ENCODE measurements around the gene SPATA46.

The SPATA46 gene

DNA sequence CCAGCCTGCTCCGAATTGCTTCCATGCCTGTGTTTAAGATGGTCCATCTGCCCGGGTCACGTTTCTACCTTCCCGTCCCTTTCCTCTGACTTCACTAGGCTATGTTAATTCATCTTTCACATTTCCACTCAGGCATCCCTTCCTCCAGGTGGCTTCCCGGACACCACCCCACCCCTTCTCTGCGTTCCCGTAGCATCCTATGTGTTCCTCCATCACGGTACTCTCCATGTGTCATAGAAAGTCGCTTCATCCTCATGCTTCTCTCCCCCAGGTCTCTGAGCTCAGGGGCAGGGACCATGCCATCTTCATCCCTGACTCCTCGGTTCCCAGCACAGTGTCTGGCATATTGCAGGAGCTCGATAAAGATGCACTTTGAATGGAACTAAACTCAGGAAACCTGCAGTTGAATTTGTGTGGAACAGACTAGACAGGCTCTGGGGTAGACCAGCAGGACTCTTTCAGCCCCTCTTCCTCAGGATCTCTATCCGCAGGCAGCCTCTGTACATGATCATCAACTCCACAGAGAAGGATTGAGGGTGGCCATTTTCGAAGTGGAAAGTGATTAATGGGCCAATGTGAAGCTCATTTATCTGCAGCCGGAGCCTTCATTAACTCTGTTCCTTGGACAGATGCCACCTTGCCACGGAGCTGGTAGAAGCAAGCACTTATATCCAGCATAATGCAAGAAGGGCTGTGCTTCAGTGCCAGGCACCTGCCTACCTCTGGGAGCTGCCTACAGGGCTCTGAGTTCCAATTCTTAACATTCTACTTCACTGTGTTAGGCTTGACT, 13.9 kb upstream of the SPATA46 start:
- Histone ChIP-seq H3K27ac (ENCODE audit: low read length) (no peak overlapping the region), H3K4me1 (ENCODE audit: low read length) (peaks cover 12% of the 10 kb centered on the region), H3K4me3 (ENCODE audit: low read length) (no peak overlapping the region), H4K20me1 (ENCODE audit: insufficient read depth, low read length) (no peaks in the 10 kb centered on the region), H3K79me2 (ENCODE audit: low read length) (no peaks in the 10 kb centered on the region), H3K36me3 (replicated peaks; ENCODE audit: insufficient read depth, low read length) (no peaks in the 10 kb centered on the region), H3K9ac (ENCODE audit: low read length) (no peak overlapping the region), H3K9me3 (replicated peaks; ENCODE audit: insufficient read depth, low read length) (no peaks in the 10 kb centered on the region), H3F3A (ENCODE audit: insufficient read depth, low read length) (no peaks in the 10 kb centered on the region), H3K9me2 (replicated peaks; ENCODE audit: insufficient read depth, low read length) (no peaks in the 10 kb centered on the region), H3K27me3 (replicated peaks; ENCODE audit: insufficient read depth, low read length) (no peaks in the 10 kb centered on the region), H2AFZ (ENCODE audit: low read length) (no peak overlapping the region), H3K4me2 (ENCODE audit: low read depth, low read length) (no peak overlapping the region)
- TF ChIP-seq, protein P1, sequence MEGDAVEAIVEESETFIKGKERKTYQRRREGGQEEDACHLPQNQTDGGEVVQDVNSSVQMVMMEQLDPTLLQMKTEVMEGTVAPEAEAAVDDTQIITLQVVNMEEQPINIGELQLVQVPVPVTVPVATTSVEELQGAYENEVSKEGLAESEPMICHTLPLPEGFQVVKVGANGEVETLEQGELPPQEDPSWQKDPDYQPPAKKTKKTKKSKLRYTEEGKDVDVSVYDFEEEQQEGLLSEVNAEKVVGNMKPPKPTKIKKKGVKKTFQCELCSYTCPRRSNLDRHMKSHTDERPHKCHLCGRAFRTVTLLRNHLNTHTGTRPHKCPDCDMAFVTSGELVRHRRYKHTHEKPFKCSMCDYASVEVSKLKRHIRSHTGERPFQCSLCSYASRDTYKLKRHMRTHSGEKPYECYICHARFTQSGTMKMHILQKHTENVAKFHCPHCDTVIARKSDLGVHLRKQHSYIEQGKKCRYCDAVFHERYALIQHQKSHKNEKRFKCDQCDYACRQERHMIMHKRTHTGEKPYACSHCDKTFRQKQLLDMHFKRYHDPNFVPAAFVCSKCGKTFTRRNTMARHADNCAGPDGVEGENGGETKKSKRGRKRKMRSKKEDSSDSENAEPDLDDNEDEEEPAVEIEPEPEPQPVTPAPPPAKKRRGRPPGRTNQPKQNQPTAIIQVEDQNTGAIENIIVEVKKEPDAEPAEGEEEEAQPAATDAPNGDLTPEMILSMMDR (IDR thresholded peaks at IDR 0.05; ENCODE audit: low read length): no peak
- TF ChIP-seq EZH2phosphoT487 (IDR thresholded peaks at IDR 0.05; ENCODE audit: low read length) (no peak), EZH2 (optimal IDR thresholded peaks at IDR 0.05; ENCODE audit: low read depth, low read length) (no peak)
- no peak for DNase-seq

GRCh38 chr1:162389971-162390370, 13.3 kb upstream of the SPATA46 start:
- no peaks in the 10 kb centered on the region for H3K36me3 ChIP-seq (replicated peaks; ENCODE audit: insufficient read depth, low read length)
- no peak overlapping the region for H3K27ac ChIP-seq (ENCODE audit: low read length)
- no peaks in the 10 kb centered on the region for H3K79me2 ChIP-seq (ENCODE audit: low read length)
- H3K9me3 ChIP-seq (replicated peaks; ENCODE audit: insufficient read depth, low read length): no peaks in the 10 kb centered on the region
- DNase-seq: no peak
- H3F3A ChIP-seq (ENCODE audit: insufficient read depth, low read length): no peaks in the 10 kb centered on the region
- H3K27me3 ChIP-seq (replicated peaks; ENCODE audit: insufficient read depth, low read length): no peaks in the 10 kb centered on the region
- TF ChIP-seq EZH2 (optimal IDR thresholded peaks at IDR 0.05; ENCODE audit: low read depth, low read length): no peak
- TF ChIP-seq EZH2phosphoT487 (IDR thresholded peaks at IDR 0.05; ENCODE audit: low read length): no peak
- TF ChIP-seq, protein P1 (IDR thresholded peaks at IDR 0.05; ENCODE audit: low read length): no peak
- H3K4me3 ChIP-seq (ENCODE audit: low read length): no peak overlapping the region
- no peak overlapping the region for H3K9ac ChIP-seq (ENCODE audit: low read length)
- H4K20me1 ChIP-seq (ENCODE audit: insufficient read depth, low read length): no peaks in the 10 kb centered on the region
- H3K9me2 ChIP-seq (replicated peaks; ENCODE audit: insufficient read depth, low read length): no peaks in the 10 kb centered on the region
- peaks cover 12% of the 10 kb centered on the region for H3K4me1 ChIP-seq (ENCODE audit: low read length)
- no peak overlapping the region for H2AFZ ChIP-seq (ENCODE audit: low read length)
- peak overlapping the region; percentile 29; the same call in 1 of the 2 replicates for H3K4me2 ChIP-seq (ENCODE audit: low read depth, low read length)

GRCh38 chr1:162389021-162389818, 12.6 kb upstream of the SPATA46 start:
- Histone ChIP-seq H3K9me3 (replicated peaks; ENCODE audit: insufficient read depth, low read length) (no peaks in the 10 kb centered on the region), H4K20me1 (ENCODE audit: insufficient read depth, low read length) (no peaks in the 10 kb centered on the region), H3F3A (ENCODE audit: insufficient read depth, low read length) (no peaks in the 10 kb centered on the region), H3K36me3 (replicated peaks; ENCODE audit: insufficient read depth, low read length) (no peaks in the 10 kb centered on the region), H3K27ac (ENCODE audit: low read length) (no peak overlapping the region; the same call in 1 of the 2 replicates), H3K4me3 (ENCODE audit: low read length) (peak overlapping the region; percentile 5), H3K4me1 (ENCODE audit: low read length) (peaks cover 12% of the 10 kb centered on the region), H2AFZ (ENCODE audit: low read length) (peak overlapping the region; percentile 16; the same call in 1 of the 2 replicates), H3K9me2 (replicated peaks; ENCODE audit: insufficient read depth, low read length) (no peaks in the 10 kb centered on the region), H3K9ac (ENCODE audit: low read length) (peak overlapping the region; percentile 3; the same call in 1 of the 2 replicates), H3K79me2 (ENCODE audit: low read length) (no peaks in the 10 kb centered on the region), H3K4me2 (ENCODE audit: low read depth, low read length) (peak overlapping the region; percentile 29; the same call in 1 of the 2 replicates), H3K27me3 (replicated peaks; ENCODE audit: insufficient read depth, low read length) (no peaks in the 10 kb centered on the region)
- peak; percentile 48 for DNase-seq
- TF ChIP-seq, protein P1 (IDR thresholded peaks at IDR 0.05; ENCODE audit: low read length): no peak
- TF ChIP-seq EZH2 (optimal IDR thresholded peaks at IDR 0.05; ENCODE audit: low read depth, low read length): no peak
- no peak for TF ChIP-seq EZH2phosphoT487 (IDR thresholded peaks at IDR 0.05; ENCODE audit: low read length)

All from MM.1S (cell line).